SK-N-SH treated with all-trans-retinoic acid at 6 μM for 48 hours (cell line): Measurements from ENCODE around the gene HNRNPC.
A peak's percentile ranks its signal among the peaks of the same experiment; 100 is the strongest.

Experiments used
- ATAC-seq: fragments of 200-7000 bp; cut with Tn5 transposase; 3 replicates; pipeline ENCODE4 v1.9.1; 2020; ENCODE audit warnings: mild to moderate bottlenecking, moderate library complexity
- ARNTL ChIP-seq: fragments of 450-650 bp; formaldehyde crosslinking; IDR thresholded peaks from 2 replicates; pipeline ENCODE4 v1.5.0; 2020; ENCODE audit warnings: low read depth, mild to moderate bottlenecking, moderate library complexity, borderline replicate concordance
- BACH2 ChIP-seq: fragments of 250-450 bp; sonication (Bioruptor Pico); IDR thresholded peaks from 2 replicates; pipeline ENCODE4 v1.9.0; 2021; ENCODE audit warnings: mild to moderate bottlenecking, borderline replicate concordance
- CSDC2 ChIP-seq: fragments of 250-450 bp; sonication (Bioruptor Pico); IDR thresholded peaks from 2 replicates; pipeline ENCODE4 v1.5.0; 2020; ENCODE audit warnings: mild to moderate bottlenecking, moderate library complexity
- ESRRG ChIP-seq: fragments of 250-450 bp; sonication (Bioruptor Pico); IDR thresholded peaks from 2 replicates; pipeline ENCODE4 v1.6.1; 2021; ENCODE audit warnings: mild to moderate bottlenecking
- GLIS3 ChIP-seq: fragments of 250-450 bp; sonication (Bioruptor Pico); IDR thresholded peaks from 2 replicates; pipeline ENCODE4 v1.5.0; 2020; ENCODE audit warnings: mild to moderate bottlenecking, moderate library complexity
- ISL1 ChIP-seq: fragments of 250-450 bp; sonication (Bioruptor Pico); IDR thresholded peaks from 2 replicates; pipeline ENCODE4 v2.1.2; 2022; ENCODE audit warnings: mild to moderate bottlenecking, moderate library complexity
- OSR1 ChIP-seq: fragments of 250-450 bp; sonication (Bioruptor Pico); IDR thresholded peaks from 2 replicates; pipeline ENCODE4 v1.8.0; 2022; ENCODE audit warnings: moderate library complexity, mild to moderate bottlenecking, inconsistent platforms
- SNAI2 ChIP-seq: fragments of 250-450 bp; sonication (Bioruptor Pico); IDR thresholded peaks from 2 replicates; pipeline ENCODE4 v1.5.0; 2020; ENCODE audit warnings: mild to moderate bottlenecking, moderate library complexity
- ZC3H10 ChIP-seq: fragments of 250-450 bp; sonication (Bioruptor Pico); IDR thresholded peaks from 2 replicates; pipeline ENCODE4 v1.5.1; 2021; ENCODE audit warnings: mild to moderate bottlenecking, moderate library complexity
- ZFP3 ChIP-seq: fragments of 250-450 bp; sonication (Bioruptor Pico); IDR thresholded peaks from 2 replicates; pipeline ENCODE4 v1.5.0; 2020; ENCODE audit warnings: mild to moderate bottlenecking, moderate library complexity
- ZFP30 ChIP-seq: fragments of 450-650 bp; formaldehyde crosslinking; IDR thresholded peaks from 2 replicates; pipeline ENCODE4 v1.5.0; 2022; ENCODE audit warnings: mild to moderate bottlenecking, moderate library complexity
- ZNF565 ChIP-seq: fragments of 450-650 bp; formaldehyde crosslinking; conservative IDR thresholded peaks from 2 replicates; pipeline ENCODE4 v1.5.0; 2020; ENCODE audit warnings: low read depth, mild to moderate bottlenecking, moderate library complexity
- ZNF70 ChIP-seq: fragments of 450-650 bp; formaldehyde crosslinking; IDR thresholded peaks from 2 replicates; pipeline ENCODE4 v1.5.0; 2020; ENCODE audit warnings: mild to moderate bottlenecking, moderate library complexity
- ZNF8 ChIP-seq: fragments of 450-650 bp; formaldehyde crosslinking; IDR thresholded peaks from 2 replicates; pipeline ENCODE4 v1.5.0; 2020; ENCODE audit warnings: mild to moderate bottlenecking, moderate library complexity
- TF ChIP-seq, protein P1 (sequence below): fragments of 250-450 bp; sonication (Bioruptor Pico); IDR thresholded peaks from 2 replicates; pipeline ENCODE4 v1.5.1; 2021; ENCODE audit warnings: mild to moderate bottlenecking, moderate library complexity
- TF ChIP-seq, protein P2 (sequence below): fragments of 250-450 bp; sonication (Bioruptor Pico); IDR thresholded peaks from 2 replicates; pipeline ENCODE4 v1.8.0; 2020; ENCODE audit warnings: mild to moderate bottlenecking, moderate library complexity, borderline replicate concordance
- TF ChIP-seq, protein P3 (sequence below): fragments of 250-450 bp; sonication (Bioruptor Pico); IDR thresholded peaks from 2 replicates; pipeline ENCODE4 v1.8.0; 2021; ENCODE audit warnings: low read depth, mild to moderate bottlenecking, moderate library complexity, borderline replicate concordance
- TF ChIP-seq, protein P4 (sequence below): fragments of 250-450 bp; sonication (Bioruptor Pico); IDR thresholded peaks from 2 replicates; pipeline ENCODE4 v1.5.0; 2020; ENCODE audit warnings: mild to moderate bottlenecking, moderate library complexity
- TF ChIP-seq, protein P5 (sequence below): fragments of 250-450 bp; sonication (Bioruptor Pico); IDR thresholded peaks from 2 replicates; pipeline ENCODE4 v1.5.1; 2020; ENCODE audit warnings: low read depth, mild to moderate bottlenecking, moderate library complexity

The HNRNPC gene

DNA sequence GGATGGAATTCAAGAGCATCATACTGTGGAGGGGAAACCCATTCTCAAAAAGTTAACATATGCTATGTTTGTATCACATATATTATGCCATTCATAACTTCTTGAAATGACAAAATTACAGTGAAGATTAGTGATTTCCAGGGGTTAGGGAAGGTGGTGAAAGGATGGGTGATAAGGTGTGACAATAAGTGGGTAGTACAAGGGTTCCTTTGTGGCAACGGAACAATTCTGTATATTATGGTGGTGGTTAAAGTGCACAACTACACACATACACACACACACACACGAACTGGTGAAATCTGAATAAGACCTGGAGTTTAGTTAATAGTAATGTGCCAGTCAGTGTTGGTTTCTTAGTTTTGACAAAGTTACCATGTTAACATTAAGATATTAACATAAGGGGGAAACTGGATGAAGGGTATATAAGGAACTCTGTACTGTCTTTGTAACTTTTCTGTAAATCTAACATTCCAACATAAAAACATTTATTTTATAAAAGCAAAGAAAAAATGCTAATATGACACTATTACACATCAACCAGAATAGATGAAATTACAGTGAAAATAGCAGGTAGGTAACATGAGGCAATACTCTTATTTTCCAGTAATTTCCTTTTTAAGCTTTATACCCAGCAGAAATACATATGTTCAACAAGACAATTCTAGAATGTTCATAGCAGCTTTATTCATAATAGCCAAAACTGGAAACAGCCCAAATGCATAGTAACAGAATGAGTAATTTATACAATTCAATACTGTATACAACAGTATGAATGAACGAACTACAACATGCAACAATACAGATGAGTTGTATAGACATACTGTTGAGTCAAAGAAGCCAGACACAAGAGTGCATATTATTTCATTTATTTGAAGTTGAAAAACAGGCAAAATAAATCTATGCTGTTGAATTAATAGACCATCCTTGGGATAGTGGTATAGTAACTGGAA is 69.4 kb downstream of the HNRNPC start:
- ATAC-seq: no peak
- TF ChIP-seq ZNF70 (CRISPR knock-in tag): peak; percentile 28; the same call in 1 of the 2 replicates
- no peak for TF ChIP-seq OSR1 (CRISPR knock-in tag)
- TF ChIP-seq, all 23 proteins: peak for 1

DNA sequence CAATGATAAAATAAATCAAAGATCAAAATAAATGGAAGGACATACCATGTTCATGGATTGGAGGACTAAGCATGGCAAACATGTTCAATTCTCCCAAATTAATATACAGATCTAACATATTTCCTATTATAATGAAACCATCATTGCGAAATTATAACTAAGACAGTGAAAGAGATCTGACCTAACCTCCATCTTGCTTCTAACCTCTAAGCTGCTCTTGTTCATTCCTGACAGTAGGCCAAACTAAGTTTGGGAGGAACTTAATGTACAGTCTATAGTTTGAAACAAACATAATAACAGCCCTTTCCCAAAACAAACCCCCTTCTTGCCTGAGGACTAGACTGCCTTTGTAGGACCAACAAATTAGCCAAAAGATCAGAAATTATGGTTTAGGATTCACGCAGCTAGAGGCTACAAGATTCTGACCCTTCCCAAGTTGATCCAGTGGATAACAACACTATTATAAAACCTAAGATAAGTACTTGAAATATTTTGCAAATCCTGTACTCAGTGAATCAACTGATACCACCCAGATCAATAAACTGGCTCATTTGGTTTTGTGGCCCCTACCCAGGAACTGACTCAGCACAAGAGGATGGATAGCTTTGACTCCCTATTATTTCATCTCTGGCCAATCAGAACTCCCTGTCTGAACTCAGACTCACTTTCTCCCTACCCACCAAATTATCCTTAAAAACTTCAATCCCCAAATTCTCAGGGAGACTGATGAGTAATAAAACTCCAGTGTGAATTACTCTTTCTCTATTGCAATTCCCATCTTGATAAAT is 71.6 kb downstream of the HNRNPC start:
- no peak; the same call in 2 of the 3 replicates for ATAC-seq
- TF ChIP-seq ARNTL (no peak), ZFP30 (no peak), SNAI2 (CRISPR knock-in tag) (no peak), ISL1 (CRISPR knock-in tag) (no peak), ZNF8 (CRISPR knock-in tag) (no peak), GLIS3 (no peak), ZC3H10 (CRISPR knock-in tag) (0 out of 2 replicates have a peak, but pooled peaks have one; percentile 28)
- TF ChIP-seq, protein P1, sequence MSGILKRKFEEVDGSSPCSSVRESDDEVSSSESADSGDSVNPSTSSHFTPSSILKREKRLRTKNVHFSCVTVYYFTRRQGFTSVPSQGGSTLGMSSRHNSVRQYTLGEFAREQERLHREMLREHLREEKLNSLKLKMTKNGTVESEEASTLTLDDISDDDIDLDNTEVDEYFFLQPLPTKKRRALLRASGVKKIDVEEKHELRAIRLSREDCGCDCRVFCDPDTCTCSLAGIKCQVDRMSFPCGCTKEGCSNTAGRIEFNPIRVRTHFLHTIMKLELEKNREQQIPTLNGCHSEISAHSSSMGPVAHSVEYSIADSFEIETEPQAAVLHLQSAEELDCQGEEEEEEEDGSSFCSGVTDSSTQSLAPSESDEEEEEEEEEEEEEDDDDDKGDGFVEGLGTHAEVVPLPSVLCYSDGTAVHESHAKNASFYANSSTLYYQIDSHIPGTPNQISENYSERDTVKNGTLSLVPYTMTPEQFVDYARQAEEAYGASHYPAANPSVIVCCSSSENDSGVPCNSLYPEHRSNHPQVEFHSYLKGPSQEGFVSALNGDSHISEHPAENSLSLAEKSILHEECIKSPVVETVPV: peak; percentile 52; the same call in 1 of the 2 replicates

DNA sequence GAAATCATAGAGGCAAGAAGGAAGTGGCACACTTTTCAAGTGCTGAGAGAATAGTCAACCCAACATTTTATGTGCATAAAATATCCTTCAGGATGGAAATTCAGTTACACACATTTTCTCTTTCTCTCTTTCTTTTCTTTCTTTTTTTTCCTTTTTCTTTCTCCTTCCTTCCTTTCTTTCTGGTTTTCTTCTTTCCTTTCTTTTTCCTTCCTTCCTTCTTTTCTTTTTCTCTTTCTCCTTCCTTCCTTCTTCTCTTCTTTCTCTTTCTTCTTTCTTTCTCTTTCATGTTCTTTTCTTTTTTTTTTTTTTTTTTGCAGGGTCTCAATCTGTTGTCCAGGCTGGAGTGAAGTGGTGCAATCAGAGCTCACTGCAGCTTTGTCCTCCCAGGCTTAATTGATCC is 74.6 kb downstream of the HNRNPC start:
- no peak for ATAC-seq
- no peak for TF ChIP-seq ZC3H10 (CRISPR knock-in tag)
- TF ChIP-seq, protein P2, sequence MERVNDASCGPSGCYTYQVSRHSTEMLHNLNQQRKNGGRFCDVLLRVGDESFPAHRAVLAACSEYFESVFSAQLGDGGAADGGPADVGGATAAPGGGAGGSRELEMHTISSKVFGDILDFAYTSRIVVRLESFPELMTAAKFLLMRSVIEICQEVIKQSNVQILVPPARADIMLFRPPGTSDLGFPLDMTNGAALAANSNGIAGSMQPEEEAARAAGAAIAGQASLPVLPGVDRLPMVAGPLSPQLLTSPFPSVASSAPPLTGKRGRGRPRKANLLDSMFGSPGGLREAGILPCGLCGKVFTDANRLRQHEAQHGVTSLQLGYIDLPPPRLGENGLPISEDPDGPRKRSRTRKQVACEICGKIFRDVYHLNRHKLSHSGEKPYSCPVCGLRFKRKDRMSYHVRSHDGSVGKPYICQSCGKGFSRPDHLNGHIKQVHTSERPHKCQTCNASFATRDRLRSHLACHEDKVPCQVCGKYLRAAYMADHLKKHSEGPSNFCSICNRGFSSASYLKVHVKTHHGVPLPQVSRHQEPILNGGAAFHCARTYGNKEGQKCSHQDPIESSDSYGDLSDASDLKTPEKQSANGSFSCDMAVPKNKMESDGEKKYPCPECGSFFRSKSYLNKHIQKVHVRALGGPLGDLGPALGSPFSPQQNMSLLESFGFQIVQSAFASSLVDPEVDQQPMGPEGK (CRISPR knock-in tag): no peak
- TF ChIP-seq ZNF8 (CRISPR knock-in tag): no peak
- no peak for TF ChIP-seq CSDC2
- no peak for TF ChIP-seq ZNF565
- no peak for TF ChIP-seq ZFP3 (CRISPR knock-in tag)
- TF ChIP-seq ESRRG (CRISPR knock-in tag): no peak
- no peak for TF ChIP-seq BACH2 (CRISPR knock-in tag)
- no peak for TF ChIP-seq ISL1 (CRISPR knock-in tag)

DNA sequence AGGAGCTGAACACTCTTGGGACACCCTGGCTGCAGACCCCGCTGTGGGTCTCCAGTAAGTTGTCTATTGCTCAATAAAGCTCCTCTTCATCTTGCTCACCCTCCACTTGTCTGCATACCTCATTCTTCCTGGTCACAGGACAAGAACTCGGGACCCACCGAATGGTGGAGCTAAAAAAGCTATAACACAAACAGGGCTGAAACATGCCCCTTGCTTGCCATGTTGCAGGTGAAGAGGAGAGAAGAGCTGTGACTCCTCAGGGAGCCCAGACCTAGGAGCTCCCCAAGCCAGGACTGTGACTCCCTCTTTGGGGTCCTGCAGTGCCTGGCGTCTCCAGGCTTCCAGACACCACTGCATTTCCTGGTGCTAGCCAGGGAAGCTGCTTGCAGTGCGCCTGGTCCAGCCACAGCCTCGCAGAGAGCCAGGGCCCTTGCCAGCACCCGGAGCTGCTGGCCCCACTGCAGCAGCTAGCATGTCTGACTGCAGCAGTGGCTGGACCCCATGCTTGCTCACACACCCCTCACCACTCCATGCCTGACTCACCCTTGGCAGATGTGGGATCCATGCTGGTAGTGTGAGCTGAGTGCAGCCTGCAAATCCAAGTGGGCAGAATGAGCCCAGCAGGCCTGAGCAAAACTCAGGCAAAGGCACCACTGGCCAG is 76.2 kb downstream of the HNRNPC start:
- no peak for TF ChIP-seq ZC3H10 (CRISPR knock-in tag)
- TF ChIP-seq, protein P3, sequence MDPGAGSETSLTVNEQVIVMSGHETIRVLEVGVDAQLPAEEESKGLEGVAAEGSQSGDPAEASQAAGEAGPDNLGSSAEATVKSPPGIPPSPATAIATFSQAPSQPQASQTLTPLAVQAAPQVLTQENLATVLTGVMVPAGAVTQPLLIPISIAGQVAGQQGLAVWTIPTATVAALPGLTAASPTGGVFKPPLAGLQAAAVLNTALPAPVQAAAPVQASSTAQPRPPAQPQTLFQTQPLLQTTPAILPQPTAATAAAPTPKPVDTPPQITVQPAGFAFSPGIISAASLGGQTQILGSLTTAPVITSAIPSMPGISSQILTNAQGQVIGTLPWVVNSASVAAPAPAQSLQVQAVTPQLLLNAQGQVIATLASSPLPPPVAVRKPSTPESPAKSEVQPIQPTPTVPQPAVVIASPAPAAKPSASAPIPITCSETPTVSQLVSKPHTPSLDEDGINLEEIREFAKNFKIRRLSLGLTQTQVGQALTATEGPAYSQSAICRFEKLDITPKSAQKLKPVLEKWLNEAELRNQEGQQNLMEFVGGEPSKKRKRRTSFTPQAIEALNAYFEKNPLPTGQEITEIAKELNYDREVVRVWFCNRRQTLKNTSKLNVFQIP (CRISPR knock-in tag): no peak
- TF ChIP-seq, protein P2 (CRISPR knock-in tag): no peak
- no peak for TF ChIP-seq GLIS3
- TF ChIP-seq ARNTL: no peak
- TF ChIP-seq ESRRG (CRISPR knock-in tag): no peak
- TF ChIP-seq OSR1 (CRISPR knock-in tag): no peak
- TF ChIP-seq, protein P4, sequence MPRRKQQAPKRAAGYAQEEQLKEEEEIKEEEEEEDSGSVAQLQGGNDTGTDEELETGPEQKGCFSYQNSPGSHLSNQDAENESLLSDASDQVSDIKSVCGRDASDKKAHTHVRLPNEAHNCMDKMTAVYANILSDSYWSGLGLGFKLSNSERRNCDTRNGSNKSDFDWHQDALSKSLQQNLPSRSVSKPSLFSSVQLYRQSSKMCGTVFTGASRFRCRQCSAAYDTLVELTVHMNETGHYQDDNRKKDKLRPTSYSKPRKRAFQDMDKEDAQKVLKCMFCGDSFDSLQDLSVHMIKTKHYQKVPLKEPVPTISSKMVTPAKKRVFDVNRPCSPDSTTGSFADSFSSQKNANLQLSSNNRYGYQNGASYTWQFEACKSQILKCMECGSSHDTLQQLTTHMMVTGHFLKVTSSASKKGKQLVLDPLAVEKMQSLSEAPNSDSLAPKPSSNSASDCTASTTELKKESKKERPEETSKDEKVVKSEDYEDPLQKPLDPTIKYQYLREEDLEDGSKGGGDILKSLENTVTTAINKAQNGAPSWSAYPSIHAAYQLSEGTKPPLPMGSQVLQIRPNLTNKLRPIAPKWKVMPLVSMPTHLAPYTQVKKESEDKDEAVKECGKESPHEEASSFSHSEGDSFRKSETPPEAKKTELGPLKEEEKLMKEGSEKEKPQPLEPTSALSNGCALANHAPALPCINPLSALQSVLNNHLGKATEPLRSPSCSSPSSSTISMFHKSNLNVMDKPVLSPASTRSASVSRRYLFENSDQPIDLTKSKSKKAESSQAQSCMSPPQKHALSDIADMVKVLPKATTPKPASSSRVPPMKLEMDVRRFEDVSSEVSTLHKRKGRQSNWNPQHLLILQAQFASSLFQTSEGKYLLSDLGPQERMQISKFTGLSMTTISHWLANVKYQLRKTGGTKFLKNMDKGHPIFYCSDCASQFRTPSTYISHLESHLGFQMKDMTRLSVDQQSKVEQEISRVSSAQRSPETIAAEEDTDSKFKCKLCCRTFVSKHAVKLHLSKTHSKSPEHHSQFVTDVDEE (CRISPR knock-in tag): no peak
- no peak for TF ChIP-seq BACH2 (CRISPR knock-in tag)
- TF ChIP-seq SNAI2 (CRISPR knock-in tag): no peak
- no peak for TF ChIP-seq ISL1 (CRISPR knock-in tag)
- no peak for TF ChIP-seq ZFP30
- TF ChIP-seq, protein P5, sequence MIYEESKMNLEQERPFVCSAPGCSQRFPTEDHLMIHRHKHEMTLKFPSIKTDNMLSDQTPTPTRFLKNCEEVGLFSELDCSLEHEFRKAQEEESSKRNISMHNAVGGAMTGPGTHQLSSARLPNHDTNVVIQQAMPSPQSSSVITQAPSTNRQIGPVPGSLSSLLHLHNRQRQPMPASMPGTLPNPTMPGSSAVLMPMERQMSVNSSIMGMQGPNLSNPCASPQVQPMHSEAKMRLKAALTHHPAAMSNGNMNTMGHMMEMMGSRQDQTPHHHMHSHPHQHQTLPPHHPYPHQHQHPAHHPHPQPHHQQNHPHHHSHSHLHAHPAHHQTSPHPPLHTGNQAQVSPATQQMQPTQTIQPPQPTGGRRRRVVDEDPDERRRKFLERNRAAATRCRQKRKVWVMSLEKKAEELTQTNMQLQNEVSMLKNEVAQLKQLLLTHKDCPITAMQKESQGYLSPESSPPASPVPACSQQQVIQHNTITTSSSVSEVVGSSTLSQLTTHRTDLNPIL: no peak
- TF ChIP-seq CSDC2: no peak
- ATAC-seq: peak; percentile 13
